ENCODE measurements around the gene FTL. TPM values are rescaled to one million over a fixed set of nuclear protein-coding genes. Genes with fewer than 3 reads are reported as not detected.

The FTL gene
- total and polyA plus RNA-seq, 8 donors, result 394 to 1,473 (median 841) TPM

GRCh38 chr19:48953141-48953540, 12.0 kb upstream of the FTL start:
- no peak for TF ChIP-seq CTCF (IDR thresholded peaks at IDR 0.05)
- Histone ChIP-seq H3K27me3 (no peaks in the 10 kb centered on the region), H3K4me3 (no peak overlapping the region), H3K9me3 (no peaks in the 10 kb centered on the region), H3K4me1 (peaks cover 0 to 6% (median 4%) of the 10 kb centered on the region in 3 donors), H3K36me3 (no peaks in the 10 kb centered on the region), H3K27ac (no peak overlapping the region)
- no peak for FAIRE-seq
- no peak for DNase-seq
- intact Hi-C loops (cut with DNase I), result no loop called here
- no peak for ATAC-seq
- WGBS, 2 donors, result 80 to 89% methylated on average over 4 of the region's 4 CpGs

GRCh38 chr19:48953990-48954594, 11.0 kb upstream of the FTL start:
- WGBS, 2 donors, result 50 to 52% methylated on average over 11 of the region's 11 CpGs
- ATAC-seq, result peak in 2 of 4 donors; percentile 17 to 29
- intact Hi-C loops (cut with DNase I), result no loop called here

GRCh38 chr19:48954595-48955307, 10.4 kb upstream of the FTL start, which contains the start of gene BAX:
BAX (plus strand) TSS chr19:48954875; CDS start chr19:48954929, 54 bp downstream.
- no peak for FAIRE-seq
- intact Hi-C loops (cut with DNase I), result no loop called here
- TF ChIP-seq CTCF (IDR thresholded peaks at IDR 0.05), result no peak
- WGBS, 2 donors, result 0% methylated on average over 56 to 71 of the region's 71 CpGs
- H3K27ac ChIP-seq, result peak within 1 kb of the TSS in 2 of 4 donors; percentile 19 to 63
- H3K4me1 ChIP-seq, result peaks cover 0 to 6% (median 4%) of the 10 kb centered on the region in 3 donors
- H3K27me3 ChIP-seq, result no peaks in the 10 kb centered on the region
- H3K36me3 ChIP-seq, result no peaks in the 10 kb centered on the region
- ATAC-seq, result peak; percentile 93 to 96 (median 94)
- H3K9me3 ChIP-seq, result no peaks in the 10 kb centered on the region
- peak; percentile 96 to 99 (median 98) for DNase-seq
- H3K4me3 ChIP-seq, result peak within 1 kb of the TSS; percentile 72 to 92 (median 82)

More at GRCh38 chr19:48953990-48954594, 11.0 kb upstream of the FTL start:
- TF ChIP-seq CTCF (IDR thresholded peaks at IDR 0.05), result no peak
- FAIRE-seq (no peak), DNase-seq (peak in 1 of 6 donors; percentile 27)
- H3K9me3 ChIP-seq, result no peaks in the 10 kb centered on the region
- no peaks in the 10 kb centered on the region for H3K27me3 ChIP-seq
- H3K4me3 ChIP-seq, result peak overlapping the region; percentile 72 to 92 (median 82)
- peaks cover 0 to 6% (median 4%) of the 10 kb centered on the region in 3 donors for H3K4me1 ChIP-seq
- H3K36me3 ChIP-seq, result no peaks in the 10 kb centered on the region
- H3K27ac ChIP-seq, result peak overlapping the region in 2 of 4 donors; percentile 19 to 63

GRCh38 chr19:48955308-48955958, 9.7 kb upstream of the FTL start:
- ATAC-seq (no peak), DNase-seq (no peak), FAIRE-seq (no peak)
- Histone ChIP-seq H3K27me3 (no peaks in the 10 kb centered on the region), H3K4me1 (peaks cover 0 to 6% (median 4%) of the 10 kb centered on the region in 3 donors), H3K9me3 (no peaks in the 10 kb centered on the region), H3K36me3 (no peaks in the 10 kb centered on the region), H3K27ac (peak overlapping the region in 2 of 4 donors; percentile 19 to 63), H3K4me3 (peak overlapping the region; percentile 72 to 92 (median 82))
- intact Hi-C loops (cut with DNase I), result no loop called here
- TF ChIP-seq CTCF (IDR thresholded peaks at IDR 0.05), result no peak
- WGBS, 2 donors, result 52 to 60% methylated on average over 15 to 16 of the region's 16 CpGs
